ENCODE measurements around the gene ZNF407. TPM values are rescaled to one million over a fixed set of nuclear protein-coding genes. Genes with fewer than 3 reads are reported as not detected.

The ZNF407 gene
- total and polyA plus RNA-seq, 7 experiments from 2014 or later: 6.8 to 31.3 (median 27.9) TPM

- H3K9me3 ChIP-seq (ENCODE audit: control insufficient read depth in 2 of 3, low read length in 3 of 3): no peaks in the 10 kb centered on the region
- H3K27me3 ChIP-seq (ENCODE audit: control insufficient read depth in 2 of 2, insufficient read depth in 2 of 2, low read length in 2 of 2): no peaks in the 10 kb centered on the region
- H3K27ac ChIP-seq (ENCODE audit: low read depth, low read length): no peak overlapping the region
- Mint-ChIP-seq H3K36me3 (peaks cover 0 to 35% (median 24%) of the 10 kb centered on the region in 5 donors), H3K9me3 (no peaks in the 10 kb centered on the region), H3K4me1 (peaks cover 0 to 11% (median 2%) of the 10 kb centered on the region in 7 donors), H3K27ac (no peak overlapping the region), H3K4me3 (no peak overlapping the region), H3K27me3 (no peaks in the 10 kb centered on the region)
- H3K36me3 ChIP-seq (ENCODE audit: control insufficient read depth in 2 of 3, insufficient read depth in 3 of 3, low read length in 3 of 3): no peaks in the 10 kb centered on the region
- no peaks in the 10 kb centered on the region for H3K4me1 ChIP-seq (ENCODE audit: control insufficient read depth in 2 of 2, insufficient read depth in 2 of 2, low read length in 2 of 2)
- CTCF ChIA-PET: no interaction called here
- DNase-seq (no peak), ATAC-seq (no peak)
- POLR2A ChIA-PET: no interaction called here
- H3K4me3 ChIP-seq (ENCODE audit: low read length): no peak overlapping the region
- intact Hi-C loops (cut with micrococcal nuclease): no loop called here
Measured at GRCh38 chr18:74661691-74662090, 64.0 kb downstream of the ZNF407 start.

DNA sequence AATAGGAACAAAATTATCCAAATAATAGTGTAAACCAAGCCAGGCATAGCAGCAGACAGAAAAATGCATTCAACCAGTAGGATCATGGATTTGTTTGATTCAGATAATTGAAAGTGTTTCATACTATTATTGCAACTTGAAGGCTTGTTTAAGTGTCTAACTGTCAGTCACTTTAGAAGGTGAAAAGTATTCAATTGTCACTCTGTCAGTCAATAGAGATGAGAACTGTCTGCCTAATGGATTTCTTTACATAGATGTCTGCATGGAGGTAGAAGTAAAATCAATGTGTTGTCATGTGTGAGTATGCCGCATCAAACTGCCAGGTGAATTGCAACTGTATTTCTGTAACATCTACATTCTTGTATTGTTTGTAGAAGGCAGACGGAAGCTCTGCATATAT lies 65.0 kb downstream of the ZNF407 start:
- DNase-seq: no peak
- H3K9me3 Mint-ChIP-seq: no peaks in the 10 kb centered on the region
- no peak overlapping the region for H3K27ac Mint-ChIP-seq
- H3K4me1 Mint-ChIP-seq: peaks cover 0 to 9% (median 2%) of the 10 kb centered on the region in 7 donors
- no peak overlapping the region for H3K4me3 Mint-ChIP-seq
- POLR2A ChIA-PET: interaction anchor here (0.6 kb wide), 1 partner anchor 29 kb away, joined by 3 read pairs; no protein-coding TSS in a partner anchor
- Histone ChIP-seq H3K9me3 (ENCODE audit: control insufficient read depth in 2 of 3, low read length in 3 of 3) (no peaks in the 10 kb centered on the region), H3K27me3 (ENCODE audit: control insufficient read depth in 2 of 2, insufficient read depth in 2 of 2, low read length in 2 of 2) (no peaks in the 10 kb centered on the region), H3K36me3 (ENCODE audit: control insufficient read depth in 2 of 3, insufficient read depth in 3 of 3, low read length in 3 of 3) (no peaks in the 10 kb centered on the region), H3K4me1 (ENCODE audit: control insufficient read depth in 2 of 2, insufficient read depth in 2 of 2, low read length in 2 of 2) (no peaks in the 10 kb centered on the region), H3K27ac (ENCODE audit: low read depth, low read length) (no peak overlapping the region), H3K4me3 (ENCODE audit: low read length) (no peak overlapping the region)
- H3K27me3 Mint-ChIP-seq: no peaks in the 10 kb centered on the region
- no peak for ATAC-seq
- intact Hi-C loops (cut with micrococcal nuclease): no loop called here
- CTCF ChIA-PET: no interaction called here
- H3K36me3 Mint-ChIP-seq: peaks cover 0 to 38% (median 26%) of the 10 kb centered on the region in 5 donors

- Histone ChIP-seq H3K36me3 (ENCODE audit: control insufficient read depth in 2 of 3, insufficient read depth in 3 of 3, low read length in 3 of 3) (no peaks in the 10 kb centered on the region), H3K27me3 (ENCODE audit: control insufficient read depth in 2 of 2, insufficient read depth in 2 of 2, low read length in 2 of 2) (no peaks in the 10 kb centered on the region), H3K9me3 (ENCODE audit: control insufficient read depth in 2 of 3, low read length in 3 of 3) (no peaks in the 10 kb centered on the region), H3K4me1 (ENCODE audit: control insufficient read depth in 2 of 2, insufficient read depth in 2 of 2, low read length in 2 of 2) (no peaks in the 10 kb centered on the region), H3K4me3 (ENCODE audit: low read length) (no peak overlapping the region), H3K27ac (ENCODE audit: low read depth, low read length) (no peak overlapping the region)
- H3K27ac Mint-ChIP-seq: no peak overlapping the region
- ChIA-PET CTCF (no interaction called here), POLR2A (no interaction called here)
- H3K36me3 Mint-ChIP-seq: peaks cover 0 to 54% (median 33%) of the 10 kb centered on the region in 5 donors
- intact Hi-C loops (cut with micrococcal nuclease): no loop called here
- H3K27me3 Mint-ChIP-seq: no peaks in the 10 kb centered on the region
- H3K4me1 Mint-ChIP-seq: peaks cover 0 to 14% (median 2%) of the 10 kb centered on the region in 7 donors
- no peak for ATAC-seq
- no peak for DNase-seq
- H3K4me3 Mint-ChIP-seq: no peak overlapping the region
- H3K9me3 Mint-ChIP-seq: no peaks in the 10 kb centered on the region
Measured at GRCh38 chr18:74665346-74665745, 67.7 kb downstream of the ZNF407 start.

DNA sequence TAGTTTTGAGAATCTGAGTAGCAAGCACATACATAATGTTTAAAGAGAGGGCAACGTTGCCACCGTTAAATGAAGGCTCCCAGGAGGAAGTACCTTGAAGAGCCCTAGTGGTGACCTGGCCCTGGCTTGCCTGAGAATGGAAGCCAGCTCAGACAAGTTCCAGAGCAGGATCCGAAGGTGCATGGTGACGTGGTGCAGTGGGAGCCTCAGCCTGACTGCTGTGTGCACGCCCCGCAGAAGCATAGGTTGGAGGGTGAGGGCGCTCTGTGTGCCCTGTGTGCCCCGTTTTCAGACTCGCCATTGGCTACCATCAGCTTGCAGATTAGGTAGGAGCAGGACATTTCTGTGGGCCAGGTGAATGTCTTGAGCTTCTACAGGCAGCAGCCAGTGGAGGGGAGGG lies 68.2 kb downstream of the ZNF407 start:
- Histone ChIP-seq H3K36me3 (ENCODE audit: control insufficient read depth in 2 of 3, insufficient read depth in 3 of 3, low read length in 3 of 3) (no peaks in the 10 kb centered on the region), H3K27me3 (ENCODE audit: control insufficient read depth in 2 of 2, insufficient read depth in 2 of 2, low read length in 2 of 2) (no peaks in the 10 kb centered on the region), H3K4me3 (ENCODE audit: low read length) (no peak overlapping the region), H3K4me1 (ENCODE audit: control insufficient read depth in 2 of 2, insufficient read depth in 2 of 2, low read length in 2 of 2) (no peaks in the 10 kb centered on the region), H3K9me3 (ENCODE audit: control insufficient read depth in 2 of 3, low read length in 3 of 3) (no peaks in the 10 kb centered on the region), H3K27ac (ENCODE audit: low read depth, low read length) (no peak overlapping the region)
- ChIA-PET CTCF (no interaction called here), POLR2A (no interaction called here)
- H3K4me3 Mint-ChIP-seq: no peak overlapping the region
- peaks cover 0 to 14% (median 2%) of the 10 kb centered on the region in 7 donors for H3K4me1 Mint-ChIP-seq
- no peaks in the 10 kb centered on the region for H3K9me3 Mint-ChIP-seq
- H3K27ac Mint-ChIP-seq: peak overlapping the region in 1 of 9 donors; percentile 12
- intact Hi-C loops (cut with micrococcal nuclease): no loop called here
- no peak for DNase-seq
- no peaks in the 10 kb centered on the region for H3K27me3 Mint-ChIP-seq
- no peak for ATAC-seq
- peaks cover 0 to 54% (median 37%) of the 10 kb centered on the region in 5 donors for H3K36me3 Mint-ChIP-seq

- ATAC-seq (no peak), DNase-seq (no peak)
- H3K4me3 Mint-ChIP-seq: no peak overlapping the region
- H3K4me1 Mint-ChIP-seq: peaks cover 0 to 20% (median 2%) of the 10 kb centered on the region in 7 donors
- no peaks in the 10 kb centered on the region for H3K36me3 ChIP-seq (ENCODE audit: control insufficient read depth in 2 of 3, insufficient read depth in 3 of 3, low read length in 3 of 3)
- no peaks in the 10 kb centered on the region for H3K27me3 ChIP-seq (ENCODE audit: control insufficient read depth in 2 of 2, insufficient read depth in 2 of 2, low read length in 2 of 2)
- no peak overlapping the region for H3K27ac ChIP-seq (ENCODE audit: low read depth, low read length)
- intact Hi-C loops (cut with micrococcal nuclease): no loop called here
- no peak overlapping the region for H3K27ac Mint-ChIP-seq
- no peaks in the 10 kb centered on the region for H3K4me1 ChIP-seq (ENCODE audit: control insufficient read depth in 2 of 2, insufficient read depth in 2 of 2, low read length in 2 of 2)
- peaks cover 0 to 69% (median 62%) of the 10 kb centered on the region in 5 donors for H3K36me3 Mint-ChIP-seq
- CTCF ChIA-PET: no interaction called here
- H3K9me3 Mint-ChIP-seq: no peaks in the 10 kb centered on the region
- POLR2A ChIA-PET: no interaction called here
- H3K4me3 ChIP-seq (ENCODE audit: low read length): no peak overlapping the region
- no peaks in the 10 kb centered on the region for H3K9me3 ChIP-seq (ENCODE audit: control insufficient read depth in 2 of 3, low read length in 3 of 3)
- H3K27me3 Mint-ChIP-seq: no peaks in the 10 kb centered on the region
Measured at GRCh38 chr18:74669136-74669798, 71.6 kb downstream of the ZNF407 start.

DNA sequence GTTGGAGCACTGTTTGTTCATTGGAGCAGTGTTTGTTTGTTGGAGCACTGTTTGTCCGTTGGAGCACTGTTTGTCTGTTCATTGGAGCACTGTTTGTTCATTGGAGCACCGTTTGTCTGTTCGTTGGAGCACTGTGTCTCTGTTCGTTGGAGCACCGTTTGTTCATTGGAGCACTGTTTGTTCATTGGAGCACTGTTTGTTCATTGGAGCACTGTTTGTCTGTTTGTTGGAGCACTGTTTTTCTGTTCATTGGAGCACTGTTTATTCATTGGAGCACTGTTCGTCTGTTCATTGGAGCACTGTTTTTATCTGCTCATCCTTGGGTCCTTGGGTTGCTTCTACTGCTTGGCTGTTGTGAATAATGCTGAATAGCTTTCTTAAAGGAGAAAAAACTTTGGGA lies 74.7 kb downstream of the ZNF407 start:
- peaks cover 0 to 5% (median 0%) of the 10 kb centered on the region in 3 experiments for H3K36me3 ChIP-seq (ENCODE audit: control insufficient read depth in 2 of 3, insufficient read depth in 3 of 3, low read length in 3 of 3)
- Mint-ChIP-seq H3K27ac (peak overlapping the region in 1 of 9 donors; percentile 7), H3K27me3 (no peaks in the 10 kb centered on the region), H3K4me3 (no peak overlapping the region), H3K36me3 (peaks cover 12 to 76% (median 71%) of the 10 kb centered on the region in 5 donors), H3K4me1 (peaks cover 0 to 15% (median 0%) of the 10 kb centered on the region in 7 donors), H3K9me3 (peaks cover 0 to 9% (median 2%) of the 10 kb centered on the region in 11 donors)
- H3K4me3 ChIP-seq (ENCODE audit: low read length): no peak overlapping the region
- no peaks in the 10 kb centered on the region for H3K27me3 ChIP-seq (ENCODE audit: control insufficient read depth in 2 of 2, insufficient read depth in 2 of 2, low read length in 2 of 2)
- intact Hi-C loops (cut with micrococcal nuclease): no loop called here
- DNase-seq (no peak), ATAC-seq (no peak)
- ChIA-PET POLR2A (no interaction called here), CTCF (no interaction called here)
- H3K9me3 ChIP-seq (ENCODE audit: control insufficient read depth in 2 of 3, low read length in 3 of 3): peaks cover 0 to 4% (median 0%) of the 10 kb centered on the region in 3 experiments
- H3K27ac ChIP-seq (ENCODE audit: low read depth, low read length): no peak overlapping the region
- no peaks in the 10 kb centered on the region for H3K4me1 ChIP-seq (ENCODE audit: control insufficient read depth in 2 of 2, insufficient read depth in 2 of 2, low read length in 2 of 2)

GRCh38 chr18:74674487-74674886 lies 76.8 kb downstream of the ZNF407 start:
- intact Hi-C loops (cut with micrococcal nuclease): no loop called here
- peaks cover 20 to 81% (median 78%) of the 10 kb centered on the region in 5 donors for H3K36me3 Mint-ChIP-seq

More at GRCh38 chr18:74674487-74674886, 76.8 kb downstream of the ZNF407 start:
- Mint-ChIP-seq H3K4me3 (no peak overlapping the region), H3K4me1 (peaks cover 0 to 7% (median 0%) of the 10 kb centered on the region in 7 donors), H3K9me3 (peaks cover 0 to 20% (median 5%) of the 10 kb centered on the region in 11 donors), H3K27me3 (no peaks in the 10 kb centered on the region), H3K27ac (no peak overlapping the region)
- no peaks in the 10 kb centered on the region for H3K27me3 ChIP-seq (ENCODE audit: control insufficient read depth in 2 of 2, insufficient read depth in 2 of 2, low read length in 2 of 2)
- POLR2A ChIA-PET: no interaction called here
- H3K36me3 ChIP-seq (ENCODE audit: control insufficient read depth in 2 of 3, insufficient read depth in 3 of 3, low read length in 3 of 3): peaks cover 0 to 5% (median 0%) of the 10 kb centered on the region in 3 experiments
- H3K4me3 ChIP-seq (ENCODE audit: low read length): no peak overlapping the region
- ATAC-seq: no peak
- peaks cover 0 to 4% (median 0%) of the 10 kb centered on the region in 3 experiments for H3K9me3 ChIP-seq (ENCODE audit: control insufficient read depth in 2 of 3, low read length in 3 of 3)
- H3K27ac ChIP-seq (ENCODE audit: low read depth, low read length): no peak overlapping the region
- no peaks in the 10 kb centered on the region for H3K4me1 ChIP-seq (ENCODE audit: control insufficient read depth in 2 of 2, insufficient read depth in 2 of 2, low read length in 2 of 2)
- no peak for DNase-seq
- CTCF ChIA-PET: no interaction called here
